K562 (cell line): ENCODE results near the gene RNASEH2A. TPM values are rescaled to one million over a fixed set of nuclear protein-coding genes. Genes with fewer than 3 reads are reported as not detected.

Experiments used
- CEBPB ChIP-seq: fragments of 450-650 bp; IDR thresholded peaks from 2 replicates; pipeline ENCODE4 v1.6.1; 2016; ENCODE audit warnings: missing genetic modification characterization, missing compliant biosample characterization
- EGR1 ChIP-seq: fragments of 450-650 bp; conservative IDR thresholded peaks from 2 replicates; pipeline ENCODE4 v1.6.1; 2017; ENCODE audit warnings: mild to moderate bottlenecking
- ELK3 ChIP-seq: fragments of 450-650 bp; formaldehyde crosslinking; IDR thresholded peaks from 2 replicates; pipeline ENCODE4 v1.4.0; 2020; ENCODE audit warnings: mild to moderate bottlenecking
- EP400 ChIP-seq: fragments of 450-650 bp; IDR thresholded peaks from 2 replicates; pipeline ENCODE4 v1.6.1; 2017; ENCODE audit warnings: antibody characterized with exemption, mild to moderate bottlenecking, moderate library complexity
- FOXM1 ChIP-seq, 2 experiments: fragments of 450-650 bp in 1 of 2; sonication (generic) in 1 of 2; formaldehyde crosslinking in 1 of 2; IDR thresholded peaks; 2 replicates each; pipeline versions ENCODE4 v1.6.1 to v1.9.0; 2017 to 2022; ENCODE audit warnings: low read depth in 2 of 2, mild to moderate bottlenecking in 2 of 2, missing genetic modification reagents in 1 of 2, moderate library complexity in 1 of 2
- JUN ChIP-seq, 2 experiments: sonication (generic) in 1 of 2; formaldehyde crosslinking in 1 of 2; IDR thresholded peaks; 2 replicates each; pipeline versions ENCODE4 v1.6.1 to v1.8.0; 2012 to 2022; ENCODE audit warnings: borderline replicate concordance in 2 of 2, mild to moderate bottlenecking in 2 of 2, improper control_type of control experiment in 1 of 2, low read depth in 1 of 2, low read length in 1 of 2, missing genetic modification reagents in 1 of 2
- MAFF ChIP-seq: IDR thresholded peaks from 2 replicates; pipeline ENCODE4 v1.6.1; 2012; ENCODE audit warnings: low read length, improper control_type of control experiment
- MAZ ChIP-seq, 2 experiments: fragments of 450-650 bp in 1 of 2; sonication (generic) in 1 of 2; formaldehyde crosslinking; IDR thresholded peaks in 1 of 2; conservative IDR thresholded peaks in 1 of 2; 2 replicates each; pipeline versions ENCODE4 v1.4.0 to v1.5.0; 2020; ENCODE audit warnings: mild to moderate bottlenecking in 1 of 2, missing genetic modification reagents in 1 of 2
- MED1 ChIP-seq: sonication (generic); formaldehyde crosslinking; IDR thresholded peaks from 2 replicates; pipeline ENCODE4 v1.8.1; 2023; ENCODE audit warnings: missing genetic modification reagents, borderline replicate concordance
- SAFB ChIP-seq: fragments of 200-400 bp; formaldehyde crosslinking; IDR thresholded peaks from 2 replicates; pipeline ENCODE4 v1.6.1; 2017; ENCODE audit warnings: low read depth, low read length, borderline replicate concordance
- SIN3A ChIP-seq, 2 experiments: fragments of 150-350 bp in 1 of 2; IDR thresholded peaks; 2 replicates each; pipeline ENCODE4 v1.6.1; 2011 to 2016; ENCODE audit warnings: borderline replicate concordance in 2 of 2, low read depth in 2 of 2, low read length in 2 of 2, mild to moderate bottlenecking in 2 of 2, moderate library complexity in 2 of 2; ENCODE audit not compliant: control insufficient read depth in 1 of 2
- SMAD3 ChIP-seq: fragments of 450-650 bp; formaldehyde crosslinking; conservative IDR thresholded peaks from 2 replicates; pipeline ENCODE4 v1.4.0; 2020; ENCODE audit warnings: mild to moderate bottlenecking
- SP2 ChIP-seq: IDR thresholded peaks from 2 replicates; pipeline ENCODE4 v1.6.1; 2011; ENCODE audit warnings: mild to moderate bottlenecking, low read depth, low read length, moderate library complexity; ENCODE audit not compliant: poor library complexity, severe bottlenecking; ENCODE audit errors: extremely low read depth
- TAF1 ChIP-seq: IDR thresholded peaks from 2 replicates; pipeline ENCODE4 v1.6.1; 2011; ENCODE audit warnings: mild to moderate bottlenecking, low read length, moderate library complexity; ENCODE audit not compliant: insufficient read depth, control insufficient read depth, severe bottlenecking; ENCODE audit errors: extremely low read depth
- TFAP4 ChIP-seq: sonication (generic); formaldehyde crosslinking; IDR thresholded peaks from 2 replicates; pipeline ENCODE4 v1.8.0; 2022; ENCODE audit warnings: missing genetic modification reagents, mild to moderate bottlenecking, moderate library complexity, borderline replicate concordance
- ZBTB7A ChIP-seq: IDR thresholded peaks from 2 replicates; pipeline ENCODE4 v1.6.1; 2011; ENCODE audit warnings: low read depth, mild to moderate bottlenecking, low read length, moderate library complexity, borderline replicate concordance; ENCODE audit not compliant: control insufficient read depth
- ZNF253 ChIP-seq: fragments of 250-450 bp; sonication (Bioruptor Pico); conservative IDR thresholded peaks from 2 replicates; pipeline ENCODE4 v1.6.1; 2021; ENCODE audit warnings: mild to moderate bottlenecking
- ZNF274 ChIP-seq: IDR thresholded peaks from 2 replicates; pipeline ENCODE4 v1.6.1; 2011; ENCODE audit warnings: low read depth, mild to moderate bottlenecking, low read length, moderate library complexity, borderline replicate concordance
- ZNF280B ChIP-seq: fragments of 250-450 bp; sonication (Bioruptor Pico); IDR thresholded peaks from 2 replicates; pipeline ENCODE4 v1.5.1; 2021; ENCODE audit warnings: mild to moderate bottlenecking
- ZNF589 ChIP-seq: fragments of 200-800 bp; sonication (Bioruptor generic); IDR thresholded peaks from 2 replicates; pipeline ENCODE4 v1.6.1; 2016; ENCODE audit warnings: low read depth, missing genetic modification characterization, missing compliant biosample characterization
- ZSCAN32 ChIP-seq: fragments of 450-650 bp; formaldehyde crosslinking; IDR thresholded peaks from 2 replicates; pipeline ENCODE4 v1.4.0; 2020; ENCODE audit warnings: mild to moderate bottlenecking, moderate library complexity
- ZZZ3 ChIP-seq: fragments of 450-650 bp; IDR thresholded peaks from 2 replicates; pipeline ENCODE4 v1.6.1; 2016; ENCODE audit warnings: antibody characterized with exemption, mild to moderate bottlenecking, moderate library complexity
- polyA plus RNA-seq, 8 experiments: library from polyadenylated mRNA; depleted of rRNA in 4 of 8; stranded (reverse) in 5 of 8; unstranded in 3 of 8; fragments of >200 nt; fragmentation: Nextera tagmentation in 2 of 8; fragmentation: Illumina TruSeq in 1 of 8; extraction: Ambion mirVana in 2 of 8; extraction: Trizol in 1 of 8; gene quantifications; 2 replicates each; pipeline versions ENCODE4 v1.2.1 to v1.2.3, GENCODE V29; 2011 to 2014; ENCODE audit warnings: inconsistent platforms in 1 of 8, missing spikeins in 1 of 8
- total RNA-seq, 7 experiments: library from RNA; depleted of rRNA in 6 of 7; stranded (reverse); fragments of >200 nt in 6 of 7; fragmentation: Illumina TruSeq in 2 of 7; extraction: Trizol in 2 of 7; gene quantifications; 2 replicates each; pipeline versions ENCODE4 v1.2.1 to v1.2.3, GENCODE V29; 2011 to 2021; ENCODE audit warnings: low replicate concordance in 1 of 7

RNASEH2A gene
- total and polyA plus RNA-seq, 9 of the 15 experiments (the other 6 are each of a cell fraction or from before 2014, with no cell fraction given): 22.3 to 78.0 (median 61.7) TPM

GRCh38 chr19:12793290-12794195 lies 12.8 kb upstream of the RNASEH2A start (continued):
- TF ChIP-seq MAZ (CRISPR knock-in tag; conservative IDR thresholded peaks at IDR 0.05 in 1 of 2, IDR thresholded peaks at IDR 0.05 in 1 of 2) (peak; percentile 43 to 80; a peak in 3 of 4 replicates), SAFB (peak; percentile 71), SP2 (no peak), ZSCAN32 (CRISPR knock-in tag) (no peak), EGR1 (peak; percentile 75), ELK3 (0 out of 2 replicates have a peak, but pooled peaks have one; percentile 52), ZNF280B (CRISPR knock-in tag) (no peak), FOXM1 (IDR thresholded peaks at IDR 0.05; ENCODE audit: low read depth) (no peak), FOXM1 (CRISPR knock-in tag; IDR thresholded peaks at IDR 0.05; ENCODE audit: low read depth) (0 out of 2 replicates have a peak, but pooled peaks have one; percentile 63), ZBTB7A (peak; percentile 23; the same call in 1 of the 2 replicates), ZNF274 (no peak; the same call in 1 of the 2 replicates), JUN (IDR thresholded peaks at IDR 0.05; ENCODE audit: borderline replicate concordance, low read depth, low read length) (no peak), JUN (CRISPR knock-in tag; IDR thresholded peaks at IDR 0.05; ENCODE audit: borderline replicate concordance) (no peak), TAF1 (peak; percentile 48), EP400 (0 out of 2 replicates have a peak, but pooled peaks have one; percentile 24), TFAP4 (CRISPR knock-in tag) (peak; percentile 48; the same call in 1 of the 2 replicates), SIN3A (IDR thresholded peaks at IDR 0.05; ENCODE audit: borderline replicate concordance in 2 of 2, control insufficient read depth in 1 of 2, low read depth in 2 of 2, low read length in 2 of 2) (peak; percentile 80 to 93; a peak in 2 of 4 replicates), ZNF589 (no peak), ZZZ3 (no peak), SMAD3 (0 out of 2 replicates have a peak, but pooled peaks have one; percentile 32), ZNF253 (CRISPR knock-in tag) (no peak), MED1 (CRISPR knock-in tag) (no peak), MAFF (no peak), CEBPB (no peak)
